DMS153 treated with DMSO at 0.1 percent for 48 hours (cell line): Measurements from ENCODE around the gene FGF11.
"Not testable (repeated sequence)": the region's sequence is repeated elsewhere in the genome, so short reads cannot be mapped to it uniquely, and the experiment has no call there.

Source experiments
- DNase-seq: peaks from one replicate; lab custom pipeline; 2025; ENCODE audit not compliant: unreplicated experiment; lab: John Stamatoyannopoulos, UW

FGF11 gene

DNA sequence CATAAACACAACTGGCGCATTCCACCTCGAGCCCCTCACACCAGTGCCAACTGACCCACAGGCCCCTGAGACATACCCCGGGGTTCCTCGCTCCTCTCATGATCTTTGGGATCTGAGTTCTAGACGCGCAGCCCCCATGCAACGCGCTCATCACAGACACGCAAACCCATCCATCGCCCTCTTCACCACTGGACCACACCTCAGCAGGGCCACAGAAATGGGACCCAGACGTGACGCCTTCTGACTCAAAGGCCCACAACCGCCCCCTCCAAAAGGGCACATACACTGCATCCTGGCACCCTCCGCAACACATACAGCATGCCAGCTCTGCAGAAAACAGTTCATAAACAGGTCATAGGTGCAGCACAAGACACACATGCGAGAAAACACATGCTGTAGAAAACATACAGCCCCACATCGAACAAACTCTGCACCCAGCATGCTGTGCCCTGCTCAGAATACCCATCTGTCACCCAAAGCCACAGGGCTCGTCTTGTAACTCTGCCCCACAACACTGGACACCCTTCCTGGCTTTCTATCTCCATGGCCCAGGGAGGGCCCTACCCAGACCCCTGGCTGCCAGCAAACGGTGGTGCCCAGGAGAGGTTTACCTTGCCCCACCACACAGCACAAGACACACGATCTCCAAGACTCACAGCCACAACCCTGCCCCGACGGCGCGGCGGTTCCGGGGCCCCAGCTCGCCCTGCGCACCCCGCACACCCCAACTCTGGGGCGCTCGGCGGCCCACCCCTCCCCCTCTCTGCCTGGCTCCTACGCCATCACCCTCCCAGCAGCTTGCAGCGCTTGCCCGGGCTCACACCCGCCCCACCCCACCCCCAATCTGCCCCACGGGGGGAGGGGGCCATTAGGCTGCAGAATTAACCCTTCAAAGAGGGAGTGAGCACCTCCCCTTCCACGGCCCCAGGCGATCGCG lies 39.2 kb downstream of the FGF11 start:
- DNase-seq = no peak

- DNase-seq = no peak
Measured at GRCh38 chr17:7479213-7480088, 40.1 kb downstream of the FGF11 start, which contains the start of gene ZBTB4. TSS of gene ZBTB4 (minus strand) at chr17:7479631. CDS start at chr17:7466801, 12,830 bp downstream.

- DNase-seq = no peak
Measured at GRCh38 chr17:7480089-7480384, 40.7 kb downstream of the FGF11 start.

- not testable (repeated sequence) for DNase-seq
Measured at GRCh38 chr17:7481275-7481674, 42.0 kb downstream of the FGF11 start, which contains the start of gene SLC35G6. TSS of gene SLC35G6 (plus strand) at chr17:7481446. CDS start at chr17:7481517, 71 bp downstream.

DNA sequence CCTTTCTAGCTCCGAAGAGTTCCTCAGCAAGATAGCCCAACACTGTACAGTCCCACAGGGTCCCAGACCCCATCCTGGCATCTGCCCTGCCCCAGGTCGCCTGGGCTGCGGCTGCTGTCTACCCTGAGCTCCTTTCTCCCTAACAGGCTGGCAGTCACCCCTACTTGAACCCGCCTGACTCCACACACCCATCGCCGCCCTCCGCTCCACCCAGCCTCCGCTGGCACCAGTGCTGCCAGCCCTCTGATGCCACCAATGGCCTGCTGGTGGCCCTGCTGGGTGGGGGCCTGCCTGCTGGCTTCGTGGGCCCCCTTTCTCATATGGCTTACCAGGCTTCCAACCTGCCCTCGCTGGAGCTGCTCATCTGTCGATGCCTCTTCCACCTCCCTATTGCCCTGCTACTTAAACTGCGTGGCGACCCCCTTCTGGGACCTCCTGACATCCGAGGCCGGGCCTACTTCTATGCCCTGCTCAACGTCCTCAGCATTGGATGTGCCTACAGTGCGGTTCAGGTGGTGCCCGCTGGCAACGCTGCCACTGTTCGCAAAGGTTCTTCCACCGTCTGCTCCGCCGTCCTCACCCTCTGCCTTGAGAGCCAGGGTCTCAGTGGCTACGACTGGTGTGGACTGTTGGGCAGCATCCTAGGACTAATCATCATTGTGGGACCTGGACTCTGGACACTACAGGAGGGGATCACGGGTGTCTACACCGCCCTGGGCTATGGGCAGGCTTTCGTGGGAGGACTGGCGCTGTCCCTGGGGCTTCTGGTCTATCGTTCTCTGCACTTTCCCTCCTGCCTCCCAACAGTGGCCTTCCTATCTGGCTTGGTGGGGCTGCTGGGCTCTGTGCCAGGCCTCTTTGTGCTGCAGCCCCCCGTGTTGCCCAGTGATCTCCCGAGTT lies 42.8 kb downstream of the FGF11 start:
- not testable (repeated sequence) for DNase-seq

- not testable (repeated sequence) for DNase-seq
Measured at GRCh38 chr17:7482742-7483088, 43.4 kb downstream of the FGF11 start.

GRCh38 chr17:7483255-7484066 lies 44.1 kb downstream of the FGF11 start:
- DNase-seq = peak; percentile 45

DNA sequence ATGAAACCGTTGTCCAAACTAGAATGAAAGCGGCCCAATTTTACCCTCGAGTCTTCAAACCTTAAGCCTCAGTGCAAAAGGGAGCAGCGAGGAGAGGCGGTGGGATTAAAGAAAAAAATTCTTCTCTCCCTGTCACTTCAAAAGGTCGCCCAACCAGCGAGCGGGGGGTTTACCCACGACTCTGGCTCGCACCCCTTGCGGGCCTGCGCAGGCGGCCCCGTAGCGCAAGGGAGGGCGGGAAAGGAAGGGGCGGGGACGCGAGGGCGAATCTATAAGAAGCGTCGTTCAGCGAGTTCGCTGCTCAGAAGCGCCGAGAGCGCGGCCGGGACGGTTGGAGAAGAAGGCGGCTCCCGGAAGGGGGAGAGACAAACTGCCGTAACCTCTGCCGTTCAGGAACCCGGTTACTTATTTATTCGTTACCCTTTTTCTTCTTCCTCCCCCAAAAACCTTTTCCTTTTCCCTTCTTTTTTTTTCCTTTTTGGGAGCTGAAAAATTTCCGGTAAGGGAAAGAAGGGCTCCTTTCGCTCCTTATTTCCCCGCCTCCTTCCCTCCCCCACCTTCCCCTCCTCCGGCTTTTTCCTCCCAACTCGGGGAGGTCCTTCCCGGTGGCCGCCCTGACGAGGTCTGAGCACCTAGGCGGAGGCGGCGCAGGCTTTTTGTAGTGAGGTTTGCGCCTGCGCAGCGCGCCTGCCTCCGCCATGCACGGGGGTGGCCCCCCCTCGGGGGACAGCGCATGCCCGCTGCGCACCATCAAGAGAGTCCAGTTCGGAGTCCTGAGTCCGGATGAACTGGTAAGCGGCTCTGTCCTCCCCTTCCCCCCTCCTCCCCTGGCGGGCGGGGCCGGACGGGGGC lies 45.0 kb downstream of the FGF11 start, which contains the start of gene POLR2A:
Gene POLR2A, plus strand, starts transcription at position 300 of the 852 bp plus-strand sequence.
- DNase-seq = peak; percentile 48

GRCh38 chr17:7484919-7485377 lies 45.6 kb downstream of the FGF11 start:
- no peak for DNase-seq

DNA sequence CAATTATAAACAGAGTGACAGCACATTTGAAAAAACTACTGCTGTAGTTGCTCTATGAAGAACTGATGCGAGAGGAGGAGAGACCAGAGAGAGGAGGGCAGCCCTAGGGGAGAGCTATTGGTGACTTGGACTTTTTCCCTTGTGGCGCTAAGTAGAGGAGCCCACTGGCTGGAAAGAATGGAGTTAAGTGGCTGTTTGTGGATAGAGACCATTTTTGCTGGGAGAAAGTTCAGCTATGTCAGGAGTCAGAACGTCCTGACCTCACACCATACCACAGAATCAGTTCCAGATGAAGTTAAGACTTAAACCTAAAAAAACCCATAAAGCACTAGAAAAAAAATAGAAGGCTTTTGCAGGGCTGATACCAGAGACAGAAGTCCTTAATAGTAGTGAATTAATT lies 46.9 kb downstream of the FGF11 start:
- no peak for DNase-seq

GRCh38 chr17:7490144-7490543 lies 50.8 kb downstream of the FGF11 start:
- no peak for DNase-seq

DNA sequence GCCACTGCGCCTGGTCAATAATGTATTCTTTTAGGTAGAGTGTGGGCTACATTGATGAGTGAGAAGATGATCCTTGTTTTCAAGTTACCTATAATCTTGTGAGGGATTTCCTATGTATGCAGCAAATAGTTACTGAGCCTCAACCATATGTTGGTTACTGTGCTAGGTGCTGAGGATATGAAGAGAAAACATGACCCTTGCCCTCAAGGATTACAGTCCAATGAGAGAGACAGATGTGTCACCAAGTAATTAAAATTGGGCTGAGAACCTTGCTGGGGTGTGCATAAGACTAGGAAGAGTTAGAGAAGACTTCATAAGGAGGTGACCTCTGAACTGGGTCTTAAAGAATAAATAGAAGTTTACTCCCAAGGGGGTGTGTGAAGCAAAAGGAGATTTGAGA lies 52.3 kb downstream of the FGF11 start:
- DNase-seq = no peak

- DNase-seq = no peak
Measured at GRCh38 chr17:7493941-7494340, 54.6 kb downstream of the FGF11 start.
